Measurements from ENCODE around the gene URGCP. TPM values are rescaled to one million over a fixed set of nuclear protein-coding genes. Genes with fewer than 3 reads are reported as not detected.

URGCP gene
- total RNA-seq, 1 experiment from 2014 or later, result 26.6 TPM

GRCh38 chr7:43868181-43868580 is 38.2 kb downstream of the URGCP start:
- POLR2A ChIA-PET (ENCODE audit: low non-redundant PET), result no interaction called here

GRCh38 chr7:43865277-43865676 is 41.1 kb downstream of the URGCP start:
- Histone ChIP-seq H3K4me1 (ENCODE audit: insufficient read depth, low read length, poor library complexity, severe bottlenecking) (peaks cover 9% of the 10 kb centered on the region), H3K4me3 (ENCODE audit: low read depth, low read length, poor library complexity, severe bottlenecking) (no peak overlapping the region), H3K27me3 (replicated peaks; ENCODE audit: insufficient read depth, low read depth, low read length, poor library complexity) (no peaks in the 10 kb centered on the region), H3K36me3 (ENCODE audit: insufficient read depth, low read length, poor library complexity, severe bottlenecking) (peaks cover 13% of the 10 kb centered on the region), H3K27ac (ENCODE audit: low read depth, low read length, poor library complexity, severe bottlenecking) (no peak overlapping the region), H3K9me3 (ENCODE audit: low read depth, low read length, poor library complexity, severe bottlenecking) (no peaks in the 10 kb centered on the region)
- BruUV-seq (replicated peaks), result no TSS peak
- ChIA-PET POLR2A (ENCODE audit: low non-redundant PET) (no interaction called here), CTCF (no interaction called here)
- TF ChIP-seq CTCF (conservative IDR thresholded peaks at IDR 0.05; ENCODE audit: low read depth, low read length) (no peak), EZH2 (IDR thresholded peaks at IDR 0.05; ENCODE audit: borderline replicate concordance, low read depth, low read length, poor library complexity, severe bottlenecking) (no peak)
- no peak for DNase-seq (ENCODE audit: low spot score)
- intact Hi-C loops (cut with micrococcal nuclease; ENCODE audit: unreplicated experiment), result no loop called here

More at GRCh38 chr7:43868181-43868580, 38.2 kb downstream of the URGCP start:
- TF ChIP-seq CTCF (conservative IDR thresholded peaks at IDR 0.05; ENCODE audit: low read depth, low read length) (no peak), EZH2 (IDR thresholded peaks at IDR 0.05; ENCODE audit: borderline replicate concordance, low read depth, low read length, poor library complexity, severe bottlenecking) (no peak)
- Histone ChIP-seq H3K9me3 (ENCODE audit: low read depth, low read length, poor library complexity, severe bottlenecking) (no peaks in the 10 kb centered on the region), H3K27me3 (replicated peaks; ENCODE audit: insufficient read depth, low read depth, low read length, poor library complexity) (no peaks in the 10 kb centered on the region), H3K4me3 (ENCODE audit: low read depth, low read length, poor library complexity, severe bottlenecking) (peak overlapping the region; percentile 84), H3K36me3 (ENCODE audit: insufficient read depth, low read length, poor library complexity, severe bottlenecking) (peaks cover 13% of the 10 kb centered on the region), H3K27ac (ENCODE audit: low read depth, low read length, poor library complexity, severe bottlenecking) (no peak overlapping the region), H3K4me1 (ENCODE audit: insufficient read depth, low read length, poor library complexity, severe bottlenecking) (peaks cover 9% of the 10 kb centered on the region)
- intact Hi-C loops (cut with micrococcal nuclease; ENCODE audit: unreplicated experiment), result no loop called here
- CTCF ChIA-PET, result no interaction called here
- DNase-seq (ENCODE audit: low spot score), result no peak
- no TSS peak for BruUV-seq (replicated peaks)

GRCh38 chr7:43864126-43864525 is 42.3 kb downstream of the URGCP start:
- Histone ChIP-seq H3K9me3 (ENCODE audit: low read depth, low read length, poor library complexity, severe bottlenecking) (no peaks in the 10 kb centered on the region), H3K27ac (ENCODE audit: low read depth, low read length, poor library complexity, severe bottlenecking) (no peak overlapping the region), H3K27me3 (replicated peaks; ENCODE audit: insufficient read depth, low read depth, low read length, poor library complexity) (no peaks in the 10 kb centered on the region), H3K4me3 (ENCODE audit: low read depth, low read length, poor library complexity, severe bottlenecking) (no peak overlapping the region), H3K36me3 (ENCODE audit: insufficient read depth, low read length, poor library complexity, severe bottlenecking) (peaks cover 13% of the 10 kb centered on the region), H3K4me1 (ENCODE audit: insufficient read depth, low read length, poor library complexity, severe bottlenecking) (peaks cover 5% of the 10 kb centered on the region)
- no TSS peak for BruUV-seq (replicated peaks)
- CTCF ChIA-PET, result no interaction called here
- intact Hi-C loops (cut with micrococcal nuclease; ENCODE audit: unreplicated experiment), result no loop called here
- TF ChIP-seq CTCF (conservative IDR thresholded peaks at IDR 0.05; ENCODE audit: low read depth, low read length) (no peak), EZH2 (IDR thresholded peaks at IDR 0.05; ENCODE audit: borderline replicate concordance, low read depth, low read length, poor library complexity, severe bottlenecking) (no peak)
- POLR2A ChIA-PET (ENCODE audit: low non-redundant PET), result no interaction called here
- no peak for DNase-seq (ENCODE audit: low spot score)
